NOMO-1 (cell line): ENCODE measurements around the gene SPTLC3.

Experiments used
- DNase-seq, 2 experiments: peaks; one replicate each; lab custom pipeline; 2025; ENCODE audit not compliant: unreplicated experiment in 2 of 2; lab: John Stamatoyannopoulos, UW

The SPTLC3 gene

DNA sequence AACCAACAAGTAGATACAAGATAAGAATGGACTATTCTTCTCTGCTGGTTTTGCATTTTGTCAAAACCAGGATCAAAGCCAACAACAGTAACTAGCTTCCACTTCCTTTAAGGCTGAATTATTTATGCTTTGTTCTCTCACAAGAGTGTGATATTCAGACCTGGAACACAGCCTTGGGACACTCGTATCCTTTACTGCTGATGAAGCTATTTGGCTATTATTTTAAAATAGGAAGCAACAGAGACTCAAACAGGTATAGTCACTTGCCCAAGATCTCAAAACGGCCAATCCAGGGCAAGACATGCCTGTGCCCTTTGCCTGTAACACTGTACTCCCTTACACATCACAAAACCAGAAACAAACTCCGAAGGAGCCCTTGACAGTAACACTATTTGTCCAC is 19.9 kb downstream of the SPTLC3 start:
- no peak for DNase-seq

DNA sequence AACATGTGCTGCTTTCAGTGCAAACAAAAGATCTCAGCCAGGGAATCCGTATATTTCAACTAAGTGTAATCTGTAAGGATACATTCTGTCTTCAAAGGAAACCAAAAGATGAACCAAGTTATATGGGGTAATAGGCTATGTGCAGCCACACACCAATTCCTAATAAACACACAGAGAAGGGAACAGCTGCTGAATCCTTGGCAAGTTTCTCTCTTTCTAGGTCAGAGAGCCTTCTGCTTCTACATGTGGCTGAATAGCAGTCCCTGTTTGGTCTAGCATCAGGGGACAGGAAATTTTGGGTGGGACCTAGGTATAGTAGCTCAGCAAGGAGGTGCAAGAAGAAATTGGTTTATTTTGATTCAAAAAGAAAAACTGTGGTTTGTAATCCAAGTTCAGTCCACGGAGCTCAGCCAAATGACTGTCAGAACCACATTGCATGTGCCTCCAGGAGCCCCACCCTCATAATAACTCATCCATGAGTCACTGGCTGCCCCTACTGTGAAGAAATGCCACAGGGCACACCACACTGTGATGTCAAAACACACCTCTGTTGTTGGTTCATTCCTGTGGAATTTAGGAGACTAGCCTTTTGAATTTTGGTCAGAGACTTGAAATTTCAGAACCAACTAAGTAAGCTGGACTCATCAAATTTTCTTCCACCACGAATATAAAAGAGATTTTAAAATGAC is 21.1 kb downstream of the SPTLC3 start:
- DNase-seq, result no peak

DNA sequence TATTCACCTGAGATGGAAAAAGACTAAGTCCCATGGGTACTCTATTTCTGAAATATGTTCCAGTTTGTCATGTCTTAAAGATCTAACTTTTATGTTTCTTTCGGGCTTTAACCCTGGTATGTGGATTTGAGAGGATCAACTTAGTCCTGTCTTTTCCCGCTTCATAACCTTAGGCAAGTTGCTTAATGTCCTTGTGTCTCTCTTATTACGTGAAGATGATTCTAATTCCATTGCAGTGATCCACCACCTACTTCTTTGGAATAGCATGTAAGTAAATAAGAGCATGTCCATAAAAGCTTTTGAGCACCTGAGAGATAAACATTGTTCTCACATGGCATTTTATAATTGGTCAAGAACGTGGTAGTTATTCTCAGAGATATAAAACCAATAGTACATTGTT is 23.0 kb downstream of the SPTLC3 start:
- no peak for DNase-seq

DNA sequence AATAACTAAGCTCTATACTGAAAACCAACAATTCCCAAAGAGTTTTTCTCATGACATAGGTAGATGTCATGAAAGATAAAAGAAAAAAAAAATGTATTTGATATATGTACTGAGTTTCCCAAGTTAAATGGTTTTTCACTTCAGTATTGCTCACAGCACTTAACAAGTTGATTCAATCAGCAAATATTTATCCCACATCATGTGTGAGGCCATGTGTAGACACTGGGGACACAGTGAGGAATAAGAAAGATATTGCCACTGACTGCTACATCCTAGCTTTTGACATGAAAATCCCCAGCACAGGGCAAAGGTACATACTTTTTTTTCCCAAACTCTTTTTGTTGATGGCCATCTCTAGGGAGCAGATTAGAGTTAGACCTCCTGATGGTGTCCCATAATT is 25.3 kb downstream of the SPTLC3 start:
- no peak for DNase-seq

DNA sequence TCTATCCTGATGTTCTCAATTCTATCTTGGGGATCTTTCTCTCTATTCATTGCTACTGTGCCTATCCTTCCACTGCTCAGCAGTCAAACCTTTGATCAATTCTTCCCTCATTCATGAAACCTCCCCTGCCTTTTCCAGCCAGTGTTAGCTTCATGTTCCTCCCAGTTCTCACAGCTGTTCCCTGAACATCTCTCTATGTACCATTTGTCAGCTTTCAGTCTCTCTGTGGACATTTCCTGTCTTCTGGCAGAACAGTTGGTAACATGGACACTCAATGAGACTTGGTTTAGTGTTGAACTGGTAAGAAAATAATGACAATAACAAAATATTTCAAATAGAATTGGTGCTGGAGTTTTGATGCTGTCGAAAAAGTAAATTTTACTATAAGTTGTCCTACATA is 26.2 kb downstream of the SPTLC3 start:
- DNase-seq, result no peak

DNA sequence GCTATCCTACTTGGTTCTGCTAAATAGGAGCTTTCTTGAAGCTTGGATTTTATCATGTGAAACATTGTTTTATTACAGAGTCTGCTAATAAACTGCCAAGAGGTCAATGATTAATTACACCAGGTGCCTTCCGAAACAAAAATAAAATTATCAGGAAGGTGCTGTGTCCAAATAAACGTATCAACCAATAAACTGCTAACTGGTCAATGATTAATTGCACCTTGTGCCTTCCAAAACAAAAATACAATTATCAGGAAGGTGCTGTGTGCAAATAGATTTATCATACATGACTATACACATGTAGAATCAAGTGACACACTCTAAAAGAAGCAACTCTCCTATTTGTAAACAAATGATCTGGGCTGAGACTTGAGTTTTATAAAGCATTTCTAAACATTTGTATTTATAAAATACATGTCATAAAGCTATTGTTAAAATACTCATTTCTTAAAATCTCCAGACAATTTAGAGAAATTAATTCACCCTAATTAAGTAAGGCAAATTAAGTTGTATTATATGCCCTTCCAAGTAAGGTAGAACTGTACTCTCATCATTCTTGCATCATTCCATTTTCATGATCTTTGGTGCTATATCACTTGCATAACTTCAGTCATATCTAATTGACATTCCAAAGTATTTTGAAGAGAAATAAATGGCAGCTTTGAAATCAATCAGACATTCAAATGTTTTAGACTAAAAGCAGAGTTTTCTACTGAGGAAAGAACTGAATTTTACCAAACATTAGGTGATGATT is 26.8 kb downstream of the SPTLC3 start:
- DNase-seq, result no peak

DNA sequence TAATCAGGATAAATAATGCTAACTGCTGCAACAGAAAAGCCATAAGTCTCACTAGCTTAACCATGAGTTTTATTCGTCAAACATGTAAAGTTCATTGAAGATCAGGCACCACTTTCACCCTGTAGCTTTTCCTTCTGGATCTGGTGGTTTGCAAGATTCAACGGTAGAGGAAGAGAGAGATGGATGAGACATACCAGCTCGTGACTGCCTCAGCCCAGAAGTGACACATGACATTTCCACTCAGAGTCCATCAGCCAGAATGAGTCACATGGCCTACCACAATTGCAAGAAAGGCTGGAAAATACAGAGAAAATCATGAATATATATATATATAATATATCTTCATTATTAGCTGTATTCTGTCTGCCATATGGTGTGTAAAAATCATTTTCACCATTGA is 29.0 kb downstream of the SPTLC3 start:
- no peak for DNase-seq

DNA sequence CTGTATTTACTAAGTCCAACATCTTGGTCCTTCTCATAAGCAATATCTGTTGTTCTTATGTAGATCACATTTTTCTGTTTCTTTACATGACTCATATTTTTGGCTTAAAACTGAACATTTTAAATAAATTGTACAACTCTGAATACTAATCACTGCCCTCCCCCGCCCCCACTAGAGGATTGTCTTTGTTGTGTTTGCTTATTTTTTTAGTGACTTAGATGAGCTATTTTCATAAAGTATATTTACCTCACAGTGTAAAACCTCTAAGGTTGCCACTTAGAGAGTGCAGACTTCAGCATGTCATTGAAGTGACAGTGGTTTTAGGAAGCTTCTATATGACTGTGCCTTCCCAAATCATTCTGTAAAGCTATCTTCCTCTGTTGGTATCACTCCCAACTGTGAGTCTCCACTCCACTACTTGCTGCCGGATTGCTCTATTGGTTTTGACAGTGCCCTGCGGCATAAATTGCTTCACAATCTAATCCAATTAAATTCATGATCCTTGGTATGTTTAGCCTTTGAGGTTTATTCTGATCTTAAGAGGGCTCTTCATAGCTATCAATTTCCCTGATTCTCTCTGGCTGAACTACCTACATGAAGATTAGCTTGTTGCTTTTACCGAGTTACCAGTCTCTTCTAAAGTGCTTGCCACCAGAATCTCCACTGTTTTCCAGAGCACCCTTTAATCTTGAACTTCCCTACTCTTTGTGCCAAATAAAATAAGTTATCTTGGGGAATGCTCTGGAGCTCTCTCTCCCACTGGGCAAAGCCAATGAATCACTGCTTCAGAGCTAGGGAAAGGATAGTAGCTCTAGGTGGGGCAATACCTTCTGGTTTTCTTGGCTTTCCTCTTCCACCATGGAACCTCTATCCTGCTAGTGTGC is 33.0 kb downstream of the SPTLC3 start:
- no peak for DNase-seq

DNA sequence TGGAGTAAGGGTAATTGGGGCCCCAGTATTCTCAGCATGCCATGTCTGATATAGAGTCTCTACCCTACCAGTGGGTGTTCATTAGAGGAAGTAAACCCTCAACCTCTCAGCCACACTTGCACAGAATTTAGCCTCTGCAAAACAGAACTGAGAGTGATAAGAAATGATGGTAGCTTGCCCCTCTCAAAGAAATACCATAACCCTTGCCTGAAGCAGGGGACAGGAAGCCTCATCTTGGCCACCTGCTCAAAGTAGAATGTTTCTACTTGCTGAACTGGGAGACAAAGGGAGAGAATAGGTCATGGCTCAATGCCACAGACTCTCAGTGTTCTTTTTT is 33.7 kb downstream of the SPTLC3 start:
- DNase-seq, result no peak

DNA sequence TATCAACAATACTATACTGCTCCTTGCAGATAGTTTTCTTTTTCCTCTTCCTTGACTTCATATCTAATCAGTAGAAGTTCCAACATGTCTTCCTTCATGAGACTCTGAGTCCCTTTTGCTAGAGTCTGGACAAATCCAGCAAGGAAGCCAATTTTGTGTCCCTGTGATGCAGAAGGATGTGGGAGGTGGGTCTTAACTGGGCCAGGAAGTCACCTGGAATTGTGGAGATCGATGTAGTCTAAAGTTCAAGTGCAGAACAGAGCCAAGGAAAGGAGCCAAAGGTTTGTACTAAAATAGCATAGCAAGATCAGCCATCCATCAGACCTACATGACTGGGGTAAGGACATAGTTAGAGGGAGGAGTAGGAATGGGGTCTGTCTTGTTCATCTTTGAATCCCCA is 37.6 kb downstream of the SPTLC3 start:
- no peak for DNase-seq

DNA sequence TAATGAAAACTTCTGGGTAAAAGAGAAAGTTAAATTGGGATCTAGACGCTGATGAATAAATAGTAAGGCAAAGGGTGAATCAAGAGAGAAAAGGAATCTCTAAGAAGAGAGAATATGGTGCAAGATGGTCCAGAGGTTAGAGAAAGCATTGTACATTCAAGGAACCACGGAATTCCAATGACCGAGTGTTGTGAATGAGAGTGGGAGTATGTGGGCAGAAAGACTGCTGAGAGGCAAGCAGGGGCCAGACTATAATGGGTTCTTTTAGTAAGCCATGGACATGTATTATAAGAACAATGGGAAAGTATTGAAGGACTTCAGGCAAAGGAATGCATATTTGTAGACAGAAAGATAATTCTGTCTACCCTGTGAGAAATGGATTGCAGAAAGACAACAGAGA is 45.2 kb downstream of the SPTLC3 start:
- DNase-seq, result no peak

DNA sequence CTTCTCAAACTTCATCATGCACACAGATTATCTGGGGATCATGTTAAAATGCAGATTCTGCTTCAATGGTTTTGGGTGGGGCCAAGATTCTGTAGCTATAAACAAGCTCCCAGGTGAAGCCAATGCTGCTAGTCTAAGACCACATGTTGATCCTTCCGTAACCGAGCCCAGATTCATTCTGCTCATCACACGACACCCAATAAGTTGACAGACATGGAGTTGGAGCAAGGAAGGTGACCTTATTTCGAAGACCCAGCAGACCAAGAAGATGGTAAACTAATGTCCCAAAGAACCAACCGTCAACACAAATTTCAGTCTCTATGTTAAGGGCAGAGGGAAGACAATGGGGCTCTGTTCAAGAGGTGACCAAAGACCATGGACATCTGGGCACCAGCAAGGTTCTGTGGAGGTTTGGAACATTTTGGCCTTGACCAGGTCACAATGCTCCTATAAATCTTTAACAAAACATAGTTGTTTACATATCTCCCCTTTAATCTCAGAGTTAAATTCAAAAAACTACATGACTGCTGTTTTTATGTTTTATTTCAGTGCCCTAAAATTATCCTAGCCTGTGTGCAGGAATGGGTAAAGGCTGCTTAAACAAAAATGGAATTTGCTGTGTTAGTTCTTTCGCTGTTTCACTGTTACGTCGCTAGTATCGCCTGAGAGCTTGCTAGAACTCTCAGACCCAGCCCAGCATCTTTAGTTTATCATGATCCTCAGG is 50.1 kb downstream of the SPTLC3 start:
- no peak for DNase-seq

DNA sequence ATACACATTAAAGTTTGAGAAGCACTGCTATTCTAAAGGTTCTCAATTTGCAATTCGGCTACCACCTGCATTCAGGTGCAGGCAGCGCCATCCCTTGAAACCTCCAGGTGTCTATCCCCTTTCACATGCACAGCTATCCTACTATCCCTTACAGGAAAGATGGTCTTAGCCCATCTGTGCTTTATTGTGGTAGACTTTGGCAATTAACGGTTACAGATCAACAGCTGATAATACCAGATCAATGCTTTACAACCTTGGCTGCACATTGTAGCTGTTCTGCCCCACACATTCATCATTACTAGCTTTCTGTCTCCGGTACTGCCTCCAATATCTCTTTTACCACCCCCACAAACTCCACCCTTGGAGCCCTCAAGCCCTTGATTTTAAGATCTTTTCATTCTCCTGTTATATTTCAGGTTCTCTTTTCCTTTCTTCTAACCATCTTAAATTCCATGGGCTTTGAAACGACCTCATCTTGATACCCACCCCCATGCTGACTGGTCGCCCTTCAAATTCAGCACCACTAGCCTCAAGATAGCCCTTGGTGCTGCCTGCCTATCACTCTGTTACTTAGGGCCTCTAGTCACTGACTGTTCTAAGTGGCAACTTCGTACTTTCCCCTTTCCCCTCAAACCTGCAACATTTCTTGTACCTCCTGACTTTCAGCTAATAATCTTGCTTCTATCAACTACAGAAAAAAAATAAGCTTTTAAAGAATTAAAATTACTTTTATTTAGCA is 50.8 kb downstream of the SPTLC3 start:
- no peak for DNase-seq

DNA sequence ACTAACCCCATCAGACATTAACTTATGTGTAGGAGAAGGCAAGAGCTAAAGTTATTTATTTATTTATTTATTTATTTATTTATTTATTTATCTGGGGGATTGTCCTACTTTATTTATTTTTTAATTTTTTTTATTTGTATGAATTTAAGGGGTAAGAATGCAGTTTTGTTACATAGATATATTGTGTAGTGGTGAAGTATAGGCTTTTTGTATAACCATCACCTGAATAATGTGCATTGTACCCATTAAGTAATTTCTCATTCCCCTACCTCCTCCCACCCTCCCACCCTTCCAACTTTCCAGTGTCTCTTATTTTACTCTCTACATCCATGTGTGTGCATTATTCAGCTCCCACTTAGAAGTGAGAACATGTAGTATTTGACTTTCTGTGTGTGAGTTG is 51.6 kb downstream of the SPTLC3 start:
- DNase-seq, result no peak

DNA sequence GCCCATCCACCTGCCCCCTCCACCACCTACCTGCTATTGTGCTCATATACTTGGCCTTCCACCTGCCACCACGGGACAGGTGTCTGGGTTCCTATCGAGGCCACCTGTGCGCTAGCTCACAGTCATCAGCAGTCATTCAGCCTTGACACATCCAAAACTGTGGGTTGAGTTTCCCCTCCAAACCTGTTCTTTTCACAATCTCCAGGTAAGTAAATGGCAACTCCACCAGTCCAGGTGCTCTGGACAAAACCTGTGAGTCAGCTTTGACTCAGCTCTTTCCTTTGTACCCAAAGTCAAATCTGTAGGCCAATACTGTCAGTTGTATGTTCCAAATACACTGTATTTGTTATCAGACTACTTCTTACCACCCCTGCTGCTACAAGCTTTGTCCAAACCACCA is 52.6 kb downstream of the SPTLC3 start:
- no peak for DNase-seq

DNA sequence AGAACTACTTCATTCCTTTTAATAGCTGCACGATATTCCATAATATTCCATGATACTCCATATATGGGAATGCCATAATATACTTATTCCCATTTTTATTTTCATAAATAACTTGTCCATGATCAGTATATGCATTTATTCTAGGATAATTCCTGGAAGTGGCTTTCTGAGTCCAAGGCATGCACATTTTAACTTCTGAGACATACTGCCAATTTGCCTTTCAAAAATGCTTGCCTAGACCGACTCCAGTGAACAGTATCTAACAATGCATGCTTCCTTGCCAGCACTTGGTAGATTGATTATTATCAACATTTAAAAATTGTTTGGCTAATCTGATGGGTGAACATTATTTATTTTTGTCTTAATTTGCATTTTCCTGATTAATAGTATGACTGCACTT is 54.0 kb downstream of the SPTLC3 start:
- no peak for DNase-seq

DNA sequence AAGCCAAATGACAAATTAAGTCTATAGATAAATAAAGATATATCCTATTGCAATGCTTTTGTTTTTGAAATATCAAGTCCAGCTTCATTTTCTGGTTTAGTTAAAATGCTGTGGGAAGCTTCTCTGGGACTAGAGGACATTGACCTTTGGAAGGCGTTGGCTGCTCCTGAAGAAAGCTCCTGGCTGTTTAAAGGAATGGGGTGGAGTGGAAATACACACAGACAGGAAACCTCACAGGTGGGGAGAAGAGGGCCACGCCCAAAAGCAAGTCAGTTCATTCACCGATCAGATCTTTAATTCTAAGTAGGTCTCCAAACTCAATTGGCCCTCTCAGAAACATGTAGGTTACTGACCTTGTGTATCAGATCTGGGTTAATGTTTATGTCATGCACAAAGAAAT is 59.6 kb downstream of the SPTLC3 start:
- DNase-seq, result no peak

DNA sequence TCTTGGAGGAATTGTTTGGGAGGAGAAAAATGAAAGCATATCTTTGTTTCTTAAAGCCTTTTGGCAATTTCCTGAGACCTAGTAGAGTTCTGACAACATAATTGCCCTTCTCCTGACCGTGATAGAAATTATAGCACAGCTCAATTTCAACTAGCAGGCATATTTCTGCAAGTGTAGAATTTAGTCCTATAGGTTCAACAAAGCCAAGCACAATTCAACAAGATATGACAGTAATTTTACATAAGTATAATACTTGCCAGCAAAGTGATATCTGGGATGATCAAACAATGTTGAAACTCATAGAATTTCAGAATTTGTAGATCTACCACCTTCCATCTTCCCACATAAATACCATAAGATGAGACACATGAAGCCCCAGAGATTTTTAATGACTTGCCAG is 73.1 kb downstream of the SPTLC3 start:
- DNase-seq, result no peak

DNA sequence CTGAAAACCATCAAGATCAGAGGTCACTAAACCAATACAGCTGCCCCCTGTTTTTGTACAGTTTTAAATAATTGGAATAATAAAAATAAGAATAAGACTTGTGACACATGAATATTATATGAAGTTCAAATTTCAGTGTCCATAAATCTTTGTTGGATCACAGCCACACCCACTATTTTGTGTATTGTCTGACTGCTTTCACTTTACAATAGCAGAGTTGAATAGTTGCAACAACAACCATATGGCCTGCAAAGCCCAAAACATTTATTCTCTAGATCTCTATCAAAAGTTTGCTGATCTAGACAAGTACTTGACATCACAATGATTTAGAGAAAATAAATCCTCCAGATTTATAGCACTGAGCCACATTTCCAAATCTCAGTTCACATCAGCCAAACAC is 73.6 kb downstream of the SPTLC3 start:
- DNase-seq, result no peak

DNA sequence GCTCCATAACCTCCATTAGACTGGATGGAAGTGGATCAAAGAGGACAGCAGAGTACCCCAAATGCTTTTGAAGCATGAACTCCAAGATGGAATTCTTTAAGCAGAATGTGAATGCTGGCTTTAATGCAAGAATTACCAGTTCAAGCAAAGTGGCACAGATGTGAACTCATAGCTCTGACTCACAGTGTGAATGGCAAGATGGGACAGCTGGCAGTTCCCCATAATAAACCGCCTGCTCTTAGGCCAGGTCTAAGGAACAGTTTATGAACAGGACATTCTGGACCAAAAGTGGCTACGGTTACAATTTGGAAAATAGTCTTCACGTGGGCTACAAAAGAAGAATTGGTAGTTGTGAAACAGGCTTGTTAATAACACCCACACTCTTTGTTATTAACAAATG is 76.5 kb downstream of the SPTLC3 start:
- DNase-seq, result no peak
